ENCODE data around the gene MAGI2. TPM values are rescaled to one million over a fixed set of nuclear protein-coding genes. Genes with fewer than 3 reads are reported as not detected.

MAGI2 gene
- polyA plus RNA-seq, 4 donors = 0.22 to 2.1 (median 1.5) TPM

- H3K4me3 ChIP-seq (ENCODE audit: low read depth in 1 of 3, low read length in 3 of 3) = no peak overlapping the region
- no peak for FAIRE-seq
Measured at GRCh38 chr7:78125884-78126283, 1327.6 kb downstream of the MAGI2 start.

GRCh38 chr7:78124216-78124615 is 1329.3 kb downstream of the MAGI2 start:
- no peak for DNase-seq
- Histone ChIP-seq H3K27me3 (ENCODE audit: control insufficient read depth in 3 of 3, insufficient read depth in 3 of 3, low read length in 3 of 3) (peaks cover 0 to 3% (median 0%) of the 10 kb centered on the region in 3 donors), H3K4me3 (ENCODE audit: low read depth in 1 of 3, low read length in 3 of 3) (no peak overlapping the region), H3K4me1 (ENCODE audit: control insufficient read depth in 3 of 3, insufficient read depth in 2 of 3, low read depth in 1 of 3, low read length in 2 of 3) (no peaks in the 10 kb centered on the region), H3K36me3 (ENCODE audit: control insufficient read depth in 3 of 3, insufficient read depth in 2 of 3, low read depth in 1 of 3, low read length in 3 of 3) (no peaks in the 10 kb centered on the region), H3K9me3 (ENCODE audit: control insufficient read depth in 2 of 2, insufficient read depth in 1 of 2, low read depth in 1 of 2, low read length in 1 of 2) (no peaks in the 10 kb centered on the region), H3K27ac (ENCODE audit: low read depth in 1 of 3, low read length in 2 of 3) (no peak overlapping the region)
- no peak for FAIRE-seq
- 89 to 92% (median 90%) methylated on average over 4 of the region's 4 CpGs for WGBS, 3 donors

More at GRCh38 chr7:78125884-78126283, 1327.6 kb downstream of the MAGI2 start:
- Histone ChIP-seq H3K27ac (ENCODE audit: low read depth in 1 of 3, low read length in 2 of 3) (no peak overlapping the region), H3K9me3 (ENCODE audit: control insufficient read depth in 2 of 2, insufficient read depth in 1 of 2, low read depth in 1 of 2, low read length in 1 of 2) (no peaks in the 10 kb centered on the region), H3K4me1 (ENCODE audit: control insufficient read depth in 3 of 3, insufficient read depth in 2 of 3, low read depth in 1 of 3, low read length in 2 of 3) (no peaks in the 10 kb centered on the region), H3K36me3 (ENCODE audit: control insufficient read depth in 3 of 3, insufficient read depth in 2 of 3, low read depth in 1 of 3, low read length in 3 of 3) (no peaks in the 10 kb centered on the region), H3K27me3 (ENCODE audit: control insufficient read depth in 3 of 3, insufficient read depth in 3 of 3, low read length in 3 of 3) (peaks cover 0 to 3% (median 0%) of the 10 kb centered on the region in 3 donors)
- WGBS, 3 donors = 36 to 48% (median 39%) methylated on average over 2 of the region's 2 CpGs
- no peak for DNase-seq

- WGBS, 3 donors = 51 to 65% (median 61%) methylated on average over 1 of the region's 1 CpG
- DNase-seq (no peak), FAIRE-seq (no peak)
- Histone ChIP-seq H3K36me3 (ENCODE audit: control insufficient read depth in 3 of 3, insufficient read depth in 2 of 3, low read depth in 1 of 3, low read length in 3 of 3) (no peaks in the 10 kb centered on the region), H3K27me3 (ENCODE audit: control insufficient read depth in 3 of 3, insufficient read depth in 3 of 3, low read length in 3 of 3) (peaks cover 0 to under 1% (median 0%) of the 10 kb centered on the region in 3 donors), H3K9me3 (ENCODE audit: control insufficient read depth in 2 of 2, insufficient read depth in 1 of 2, low read depth in 1 of 2, low read length in 1 of 2) (no peaks in the 10 kb centered on the region), H3K27ac (ENCODE audit: low read depth in 1 of 3, low read length in 2 of 3) (no peak overlapping the region), H3K4me3 (ENCODE audit: low read depth in 1 of 3, low read length in 3 of 3) (no peak overlapping the region), H3K4me1 (ENCODE audit: control insufficient read depth in 3 of 3, insufficient read depth in 2 of 3, low read depth in 1 of 3, low read length in 2 of 3) (no peaks in the 10 kb centered on the region)
Measured at GRCh38 chr7:78121888-78122287, 1331.6 kb downstream of the MAGI2 start.

- no peak overlapping the region for H3K4me3 ChIP-seq (ENCODE audit: low read depth in 1 of 3, low read length in 3 of 3)
Measured at GRCh38 chr7:78118470-78118869, 1335.0 kb downstream of the MAGI2 start.

GRCh38 chr7:78115876-78116275 is 1337.6 kb downstream of the MAGI2 start:
- no peak overlapping the region for H3K27ac ChIP-seq (ENCODE audit: low read depth in 1 of 3, low read length in 2 of 3)
- H3K4me1 ChIP-seq (ENCODE audit: control insufficient read depth in 3 of 3, insufficient read depth in 2 of 3, low read depth in 1 of 3, low read length in 2 of 3) = no peaks in the 10 kb centered on the region
- DNase-seq (no peak), FAIRE-seq (no peak)
- H3K4me3 ChIP-seq (ENCODE audit: low read depth in 1 of 3, low read length in 3 of 3) = no peak overlapping the region
- no peaks in the 10 kb centered on the region for H3K9me3 ChIP-seq (ENCODE audit: control insufficient read depth in 2 of 2, insufficient read depth in 1 of 2, low read depth in 1 of 2, low read length in 1 of 2)
- no peaks in the 10 kb centered on the region for H3K36me3 ChIP-seq (ENCODE audit: control insufficient read depth in 3 of 3, insufficient read depth in 2 of 3, low read depth in 1 of 3, low read length in 3 of 3)
- H3K27me3 ChIP-seq (ENCODE audit: control insufficient read depth in 3 of 3, insufficient read depth in 3 of 3, low read length in 3 of 3) = peaks cover 0 to 3% (median 0%) of the 10 kb centered on the region in 3 donors

More at GRCh38 chr7:78118470-78118869, 1335.0 kb downstream of the MAGI2 start:
- Histone ChIP-seq H3K4me1 (ENCODE audit: control insufficient read depth in 3 of 3, insufficient read depth in 2 of 3, low read depth in 1 of 3, low read length in 2 of 3) (no peaks in the 10 kb centered on the region), H3K27me3 (ENCODE audit: control insufficient read depth in 3 of 3, insufficient read depth in 3 of 3, low read length in 3 of 3) (peaks cover 0 to 3% (median 0%) of the 10 kb centered on the region in 3 donors), H3K36me3 (ENCODE audit: control insufficient read depth in 3 of 3, insufficient read depth in 2 of 3, low read depth in 1 of 3, low read length in 3 of 3) (no peaks in the 10 kb centered on the region), H3K9me3 (ENCODE audit: control insufficient read depth in 2 of 2, insufficient read depth in 1 of 2, low read depth in 1 of 2, low read length in 1 of 2) (no peaks in the 10 kb centered on the region), H3K27ac (ENCODE audit: low read depth in 1 of 3, low read length in 2 of 3) (no peak overlapping the region)
- FAIRE-seq = no peak
- WGBS, 3 donors = 57 to 66% (median 61%) methylated on average over 3 of the region's 3 CpGs
- no peak for DNase-seq

GRCh38 chr7:78114993-78115392 is 1338.5 kb downstream of the MAGI2 start:
- FAIRE-seq (no peak), DNase-seq (no peak)
- Histone ChIP-seq H3K36me3 (ENCODE audit: control insufficient read depth in 3 of 3, insufficient read depth in 2 of 3, low read depth in 1 of 3, low read length in 3 of 3) (no peaks in the 10 kb centered on the region), H3K27me3 (ENCODE audit: control insufficient read depth in 3 of 3, insufficient read depth in 3 of 3, low read length in 3 of 3) (peaks cover 0 to 6% (median 0%) of the 10 kb centered on the region in 3 donors), H3K4me1 (ENCODE audit: control insufficient read depth in 3 of 3, insufficient read depth in 2 of 3, low read depth in 1 of 3, low read length in 2 of 3) (no peaks in the 10 kb centered on the region), H3K9me3 (ENCODE audit: control insufficient read depth in 2 of 2, insufficient read depth in 1 of 2, low read depth in 1 of 2, low read length in 1 of 2) (no peaks in the 10 kb centered on the region), H3K27ac (ENCODE audit: low read depth in 1 of 3, low read length in 2 of 3) (no peak overlapping the region), H3K4me3 (ENCODE audit: low read depth in 1 of 3, low read length in 3 of 3) (no peak overlapping the region)
- 93 to 97% (median 95%) methylated on average over 1 of the region's 1 CpG for WGBS, 3 donors

DNA sequence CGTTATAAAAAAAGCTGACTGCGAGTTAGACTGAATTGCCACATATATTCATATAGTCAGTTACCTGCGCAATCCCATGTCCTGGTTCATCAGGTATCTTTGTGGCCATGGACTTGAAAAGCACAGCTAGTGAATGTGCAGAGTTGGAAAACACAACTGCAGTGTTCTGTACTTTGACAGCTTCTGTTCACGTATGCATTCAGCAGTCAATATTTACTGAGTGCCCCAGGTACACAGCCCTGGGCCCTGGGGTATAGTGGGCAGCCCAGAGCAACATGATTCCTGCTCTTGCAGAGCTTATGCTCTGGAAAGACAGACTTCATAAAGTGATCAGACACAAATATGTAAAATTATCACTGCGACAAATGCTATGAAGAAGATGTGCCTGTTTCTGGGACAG is 1341.0 kb downstream of the MAGI2 start:
- H3K4me3 ChIP-seq (ENCODE audit: low read depth in 1 of 3, low read length in 3 of 3) = no peak overlapping the region
- 86 to 88% (median 88%) methylated on average over 5 of the region's 5 CpGs for WGBS, 3 donors
- H3K36me3 ChIP-seq (ENCODE audit: control insufficient read depth in 3 of 3, insufficient read depth in 2 of 3, low read depth in 1 of 3, low read length in 3 of 3) = no peaks in the 10 kb centered on the region
- no peak overlapping the region for H3K27ac ChIP-seq (ENCODE audit: low read depth in 1 of 3, low read length in 2 of 3)
- FAIRE-seq (no peak), DNase-seq (no peak)
- peaks cover 0 to 6% (median 0%) of the 10 kb centered on the region in 3 donors for H3K27me3 ChIP-seq (ENCODE audit: control insufficient read depth in 3 of 3, insufficient read depth in 3 of 3, low read length in 3 of 3)
- H3K4me1 ChIP-seq (ENCODE audit: control insufficient read depth in 3 of 3, insufficient read depth in 2 of 3, low read depth in 1 of 3, low read length in 2 of 3) = no peaks in the 10 kb centered on the region
- no peaks in the 10 kb centered on the region for H3K9me3 ChIP-seq (ENCODE audit: control insufficient read depth in 2 of 2, insufficient read depth in 1 of 2, low read depth in 1 of 2, low read length in 1 of 2)

GRCh38 chr7:78111386-78111785 is 1342.1 kb downstream of the MAGI2 start:
- no peak overlapping the region for H3K27ac ChIP-seq (ENCODE audit: low read depth in 1 of 3, low read length in 2 of 3)
- peaks cover 0 to 3% (median 0%) of the 10 kb centered on the region in 3 donors for H3K27me3 ChIP-seq (ENCODE audit: control insufficient read depth in 3 of 3, insufficient read depth in 3 of 3, low read length in 3 of 3)
- WGBS, 3 donors = 50 to 71% (median 64%) methylated on average over 3 of the region's 3 CpGs
- DNase-seq (no peak), FAIRE-seq (no peak)
- no peaks in the 10 kb centered on the region for H3K9me3 ChIP-seq (ENCODE audit: control insufficient read depth in 2 of 2, insufficient read depth in 1 of 2, low read depth in 1 of 2, low read length in 1 of 2)
- no peaks in the 10 kb centered on the region for H3K4me1 ChIP-seq (ENCODE audit: control insufficient read depth in 3 of 3, insufficient read depth in 2 of 3, low read depth in 1 of 3, low read length in 2 of 3)
- H3K4me3 ChIP-seq (ENCODE audit: low read depth in 1 of 3, low read length in 3 of 3) = no peak overlapping the region
- H3K36me3 ChIP-seq (ENCODE audit: control insufficient read depth in 3 of 3, insufficient read depth in 2 of 3, low read depth in 1 of 3, low read length in 3 of 3) = no peaks in the 10 kb centered on the region

- Histone ChIP-seq H3K36me3 (ENCODE audit: control insufficient read depth in 3 of 3, insufficient read depth in 2 of 3, low read depth in 1 of 3, low read length in 3 of 3) (no peaks in the 10 kb centered on the region), H3K4me3 (ENCODE audit: low read depth in 1 of 3, low read length in 3 of 3) (no peak overlapping the region), H3K9me3 (ENCODE audit: control insufficient read depth in 2 of 2, insufficient read depth in 1 of 2, low read depth in 1 of 2, low read length in 1 of 2) (no peaks in the 10 kb centered on the region), H3K27ac (ENCODE audit: low read depth in 1 of 3, low read length in 2 of 3) (no peak overlapping the region), H3K27me3 (ENCODE audit: control insufficient read depth in 3 of 3, insufficient read depth in 3 of 3, low read length in 3 of 3) (no peaks in the 10 kb centered on the region), H3K4me1 (ENCODE audit: control insufficient read depth in 3 of 3, insufficient read depth in 2 of 3, low read depth in 1 of 3, low read length in 2 of 3) (no peaks in the 10 kb centered on the region)
- WGBS, 3 donors = 57 to 72% (median 65%) methylated on average over 4 of the region's 4 CpGs
- DNase-seq (no peak), FAIRE-seq (no peak)
Measured at GRCh38 chr7:78103475-78103874, 1350.0 kb downstream of the MAGI2 start.
